HepG2 (cell line): Measurements from ENCODE around the gene ACOT8. TPM values are rescaled to one million over a fixed set of nuclear protein-coding genes. Genes with fewer than 3 reads are reported as not detected.

Experiments
- AHDC1 ChIP-seq: sonication (generic); formaldehyde crosslinking; IDR thresholded peaks from 2 replicates; pipeline ENCODE4 v1.5.1; 2020; ENCODE audit warnings: mild to moderate bottlenecking, missing genetic modification reagents, borderline replicate concordance
- GATA4 ChIP-seq: sonication (generic); IDR thresholded peaks from 2 replicates; pipeline ENCODE4 v1.6.1; 2016; ENCODE audit warnings: antibody characterized with exemption, low read depth, borderline replicate concordance
- GZF1 ChIP-seq: sonication (generic); formaldehyde crosslinking; IDR thresholded peaks from 2 replicates; pipeline ENCODE4 v1.5.1; 2020; ENCODE audit warnings: mild to moderate bottlenecking, missing genetic modification reagents
- JDP2 ChIP-seq: sonication (generic); formaldehyde crosslinking; IDR thresholded peaks from 2 replicates; pipeline ENCODE4 v1.8.1; 2022; ENCODE audit warnings: missing genetic modification reagents, borderline replicate concordance
- MEF2D ChIP-seq: sonication (generic); formaldehyde crosslinking; IDR thresholded peaks from 2 replicates; pipeline ENCODE4 v1.5.1; 2020; ENCODE audit warnings: mild to moderate bottlenecking, missing genetic modification reagents
- PCBP1 ChIP-seq: fragments of 200-400 bp; formaldehyde crosslinking; IDR thresholded peaks from 2 replicates; pipeline ENCODE4 v1.6.1; 2017; ENCODE audit warnings: mild to moderate bottlenecking, low read depth, low read length, borderline replicate concordance
- TEAD2 ChIP-seq: sonication (generic); formaldehyde crosslinking; IDR thresholded peaks from 2 replicates; pipeline ENCODE4 v1.9.0; 2021; ENCODE audit warnings: missing genetic modification reagents
- ZBTB2 ChIP-seq: sonication (generic); formaldehyde crosslinking; IDR thresholded peaks from 2 replicates; pipeline ENCODE4 v1.8.0; 2022; ENCODE audit warnings: low read depth, missing genetic modification reagents
- ZNF263 ChIP-seq: sonication (generic); formaldehyde crosslinking; IDR thresholded peaks from 2 replicates; pipeline ENCODE4 v1.4.0; 2020; ENCODE audit warnings: missing genetic modification reagents
- ZNF564 ChIP-seq: sonication (generic); formaldehyde crosslinking; IDR thresholded peaks from 2 replicates; pipeline ENCODE4 v1.8.1; 2023; ENCODE audit warnings: mild to moderate bottlenecking, missing genetic modification reagents
- ZNF772 ChIP-seq: sonication (generic); formaldehyde crosslinking; IDR thresholded peaks from 2 replicates; pipeline ENCODE4 v1.5.0; 2020; ENCODE audit warnings: mild to moderate bottlenecking, missing genetic modification reagents
- ZNF816 ChIP-seq: sonication (generic); formaldehyde crosslinking; IDR thresholded peaks from 2 replicates; pipeline ENCODE4 v1.8.0; 2022; ENCODE audit warnings: missing genetic modification reagents, mild to moderate bottlenecking, borderline replicate concordance
- ZNF841 ChIP-seq: sonication (generic); formaldehyde crosslinking; IDR thresholded peaks from 2 replicates; pipeline ENCODE4 v1.8.1; 2023; ENCODE audit warnings: missing genetic modification reagents, borderline replicate concordance
- polyA plus RNA-seq, 8 experiments: library from polyadenylated mRNA; depleted of rRNA in 3 of 8; stranded (reverse) in 7 of 8; unstranded in 1 of 8; fragments of >200 nt; fragmentation: Illumina TruSeq in 4 of 8; extraction: Trizol in 4 of 8; gene quantifications; 2 replicates each; pipeline versions ENCODE4 v1.2.1 to v1.2.3, GENCODE V29; 2011 to 2016; ENCODE audit warnings: low read depth in 4 of 8, missing spikeins in 1 of 8, mixed read lengths in 1 of 8; ENCODE audit not compliant: insufficient read depth in 1 of 8
- total RNA-seq, 5 experiments: library from RNA; depleted of rRNA; stranded (reverse); fragments of >200 nt; fragmentation: Illumina TruSeq; extraction: Trizol; gene quantifications; 2 replicates each; pipeline ENCODE4 v1.2.3, GENCODE V29; 2016; ENCODE audit warnings: low read depth in 1 of 5
- TF ChIP-seq, protein P1 (sequence below): sonication (generic); formaldehyde crosslinking; IDR thresholded peaks from 2 replicates; pipeline ENCODE4 v1.8.0; 2022; ENCODE audit warnings: missing genetic modification reagents, mild to moderate bottlenecking, inconsistent platforms, borderline replicate concordance
- TF ChIP-seq, protein P2 (sequence below): IDR thresholded peaks from 2 replicates; pipeline ENCODE4 v1.6.1; 2016; ENCODE audit warnings: low read depth, borderline replicate concordance
- TF ChIP-seq, protein P3 (sequence below): sonication (generic); formaldehyde crosslinking; IDR thresholded peaks from 2 replicates; pipeline ENCODE4 v1.5.0; 2020; ENCODE audit warnings: missing genetic modification reagents
- TF ChIP-seq, protein P4 (sequence below): sonication (generic); formaldehyde crosslinking; IDR thresholded peaks from 2 replicates; pipeline ENCODE4 v1.4.0; 2020; ENCODE audit warnings: missing genetic modification reagents; ENCODE audit errors: not compliant biosample characterization

The ACOT8 gene
- total and polyA plus RNA-seq, 2 of the 13 experiments (the other 11 are each of a cell fraction or from before 2014, with no cell fraction given) = 31.4 to 45.5 TPM

DNA sequence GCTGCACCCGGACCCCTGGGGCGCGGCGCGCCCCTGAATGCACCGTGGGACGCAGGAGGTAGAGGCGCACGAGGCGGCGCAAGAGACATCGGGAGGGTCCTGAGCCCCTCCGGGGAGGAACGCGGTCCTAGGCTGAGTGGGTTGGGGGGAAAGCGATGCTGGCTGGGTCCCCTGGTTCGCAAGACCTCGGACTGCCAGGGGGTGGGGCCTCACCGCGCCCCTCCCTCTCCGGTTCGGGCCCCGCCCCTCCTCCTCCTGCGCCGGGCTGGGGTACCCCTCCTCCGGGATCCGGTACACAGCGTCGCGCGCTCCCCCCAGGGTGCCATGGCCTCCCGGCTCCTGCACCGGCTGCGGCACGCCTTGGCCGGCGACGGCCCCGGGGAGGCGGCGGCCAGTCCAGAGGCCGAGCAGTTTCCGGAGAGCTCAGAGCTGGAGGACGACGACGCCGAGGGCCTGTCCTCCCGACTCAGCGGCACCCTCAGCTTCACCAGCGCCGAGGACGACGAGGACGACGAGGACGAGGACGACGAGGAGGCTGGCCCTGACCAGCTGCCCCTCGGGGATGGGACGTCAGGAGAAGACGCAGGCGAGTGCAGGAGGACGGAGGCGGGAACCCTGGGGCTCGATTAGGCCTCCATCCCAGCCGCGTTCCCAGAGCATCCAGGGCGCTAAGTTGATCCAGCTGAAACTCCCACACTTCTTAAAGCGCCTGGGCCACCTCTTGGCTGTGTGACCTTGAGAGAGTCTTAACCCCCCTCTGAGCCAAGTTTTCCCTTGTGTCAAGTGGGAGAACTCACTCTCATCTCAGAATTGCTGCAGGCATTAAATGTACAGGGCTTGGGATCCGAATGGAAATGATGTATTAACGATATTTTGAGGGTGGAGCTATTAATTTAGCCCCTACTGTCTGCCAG lies 23.1 kb downstream of the ACOT8 start (continued):
- TF ChIP-seq, protein P1, sequence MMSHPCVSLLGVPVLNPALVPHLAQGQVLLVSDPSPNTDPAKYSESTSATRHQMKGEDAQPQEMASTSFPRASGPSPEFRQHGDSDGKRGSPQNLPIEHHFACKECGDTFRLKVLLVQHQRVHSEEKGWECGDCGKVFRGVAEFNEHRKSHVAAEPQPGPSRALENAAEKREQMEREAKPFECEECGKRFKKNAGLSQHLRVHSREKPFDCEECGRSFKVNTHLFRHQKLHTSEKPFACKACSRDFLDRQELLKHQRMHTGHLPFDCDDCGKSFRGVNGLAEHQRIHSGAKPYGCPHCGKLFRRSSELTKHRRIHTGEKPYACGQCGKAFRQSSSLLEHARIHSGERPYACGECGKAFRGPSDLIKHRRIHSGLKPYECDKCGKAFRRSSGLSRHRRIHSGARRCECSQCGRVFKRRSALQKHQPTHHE (CRISPR knock-in tag) = peak; percentile 53; the same call in 1 of the 2 replicates
- TF ChIP-seq, protein P2, sequence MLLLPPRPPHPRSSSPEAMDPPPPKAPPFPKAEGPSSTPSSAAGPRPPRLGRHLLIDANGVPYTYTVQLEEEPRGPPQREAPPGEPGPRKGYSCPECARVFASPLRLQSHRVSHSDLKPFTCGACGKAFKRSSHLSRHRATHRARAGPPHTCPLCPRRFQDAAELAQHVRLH (CRISPR knock-in tag) = peak; percentile 71; the same call in 1 of the 2 replicates
- TF ChIP-seq GZF1 (CRISPR knock-in tag) (peak; percentile 33; the same call in 1 of the 2 replicates), ZNF841 (CRISPR knock-in tag) (no peak), TEAD2 (peak; percentile 16), ZNF816 (CRISPR knock-in tag) (peak; percentile 83; the same call in 1 of the 2 replicates), ZNF772 (peak; percentile 78), JDP2 (CRISPR knock-in tag) (no peak), AHDC1 (CRISPR knock-in tag) (peak; percentile 15; the same call in 1 of the 2 replicates), ZNF263 (peak; percentile 65), PCBP1 (peak; percentile 61; the same call in 1 of the 2 replicates), ZBTB2 (CRISPR knock-in tag) (peak; percentile 81; the same call in 1 of the 2 replicates), ZNF564 (CRISPR knock-in tag) (peak; percentile 33; the same call in 1 of the 2 replicates), MEF2D (CRISPR knock-in tag) (no peak), GATA4 (peak; percentile 42; the same call in 1 of the 2 replicates)
- TF ChIP-seq, protein P3, sequence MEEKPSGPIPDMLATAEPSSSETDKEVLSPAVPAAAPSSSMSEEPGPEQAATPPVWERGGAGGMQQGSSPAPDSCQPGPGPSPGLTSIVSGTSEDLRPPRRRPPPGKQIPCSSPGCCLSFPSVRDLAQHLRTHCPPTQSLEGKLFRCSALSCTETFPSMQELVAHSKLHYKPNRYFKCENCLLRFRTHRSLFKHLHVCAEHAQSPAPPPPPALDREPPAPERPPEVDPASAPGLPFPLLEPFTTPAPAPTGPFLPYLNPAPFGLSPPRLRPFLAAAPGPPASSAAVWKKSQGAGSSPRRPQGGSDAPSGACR (CRISPR knock-in tag) = 0 out of 2 replicates have a peak, but pooled peaks have one; percentile 9
- TF ChIP-seq, protein P4, sequence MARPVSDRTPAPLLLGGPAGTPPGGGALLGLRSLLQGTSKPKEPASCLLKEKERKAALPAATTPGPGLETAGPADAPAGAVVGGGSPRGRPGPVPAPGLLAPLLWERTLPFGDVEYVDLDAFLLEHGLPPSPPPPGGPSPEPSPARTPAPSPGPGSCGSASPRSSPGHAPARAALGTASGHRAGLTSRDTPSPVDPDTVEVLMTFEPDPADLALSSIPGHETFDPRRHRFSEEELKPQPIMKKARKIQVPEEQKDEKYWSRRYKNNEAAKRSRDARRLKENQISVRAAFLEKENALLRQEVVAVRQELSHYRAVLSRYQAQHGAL (CRISPR knock-in tag) = peak; percentile 2
